Adipose tissue (tissue), 3 donors: Measurements from ENCODE around the gene DYDC1. TPM values are rescaled to one million over a fixed set of nuclear protein-coding genes. Genes with fewer than 3 reads are reported as not detected.
"Not testable (repeated sequence)": the region's sequence is repeated elsewhere in the genome, so short reads cannot be mapped to it uniquely, and the experiment has no call there.

Experiments
- H3K27ac ChIP-seq: one replicate; pipeline ENCODE4 v1.5.1; 2013; ENCODE audit warnings: low read depth, low read length
- WGBS, 3 donors: extraction: QIAGEN DNeasy Blood & Tissue Kit; methylation state at CpG; one replicate each; pipeline ENCODE4 v1.1.7; 2013; 5-methylcytosine and 5-hydroxymethylcytosine counted together
- polyA plus RNA-seq, 3 donors: library from polyadenylated mRNA; stranded (reverse); fragments of 200-250 nt; gene quantifications; one replicate each; pipeline ENCODE4 v1.2.3, GENCODE V29; 2013
- donor health status: healthy with polysubstance abuse.
- donor health status: Bipolar disorder and iron deficiency.
- donor health status: healthy.

Gene DYDC1
- polyA plus RNA-seq, 3 donors, result not detected

DNA sequence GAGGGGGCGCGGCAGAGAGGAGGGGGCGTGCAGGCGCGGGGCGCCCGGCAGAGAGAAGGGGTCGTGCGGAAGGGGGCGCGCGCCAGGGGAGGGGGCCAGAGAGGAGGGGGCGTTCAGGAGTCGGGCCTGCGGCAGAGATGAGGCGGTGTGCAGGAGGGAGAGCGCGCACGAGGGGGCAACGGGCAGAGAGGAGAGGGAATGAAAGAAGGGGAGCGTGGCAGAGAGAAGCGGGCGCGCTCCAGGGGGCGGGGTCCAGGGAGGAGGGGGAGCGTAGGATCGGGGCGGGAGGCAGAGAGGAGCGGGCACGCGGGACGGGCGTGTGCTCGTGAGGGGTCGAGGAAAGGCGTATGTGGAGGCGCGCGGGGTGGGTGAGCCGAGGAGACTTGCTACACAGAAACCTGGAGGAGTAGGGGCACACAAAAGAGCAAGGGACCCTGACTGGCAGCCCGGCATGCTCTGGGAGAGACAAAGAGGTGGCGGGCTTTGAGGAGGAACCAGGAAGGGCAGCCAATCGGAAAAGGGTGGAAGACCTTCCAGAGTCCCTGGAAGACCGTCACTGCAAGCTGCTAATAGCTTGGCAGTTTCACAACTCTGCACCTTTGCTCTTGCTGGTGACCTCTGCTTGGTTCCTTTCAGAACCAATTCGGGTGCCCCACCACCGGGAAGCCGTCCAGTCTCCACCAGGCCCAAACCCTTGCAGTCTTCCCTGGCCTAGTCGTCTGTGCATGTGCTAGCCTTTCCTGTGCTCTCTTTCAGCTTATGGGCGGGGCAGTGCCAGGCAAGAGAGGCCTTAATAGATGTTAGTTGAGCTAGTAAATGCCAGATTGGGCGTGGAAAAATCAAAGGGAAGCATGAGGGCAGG, 665 bp upstream of the DYDC1 start:
- H3K27ac ChIP-seq, result no peak overlapping the region
- WGBS, 3 donors, result 9 to 13% (median 10%) methylated on average over 46 to 50 of the region's 50 CpGs

DNA sequence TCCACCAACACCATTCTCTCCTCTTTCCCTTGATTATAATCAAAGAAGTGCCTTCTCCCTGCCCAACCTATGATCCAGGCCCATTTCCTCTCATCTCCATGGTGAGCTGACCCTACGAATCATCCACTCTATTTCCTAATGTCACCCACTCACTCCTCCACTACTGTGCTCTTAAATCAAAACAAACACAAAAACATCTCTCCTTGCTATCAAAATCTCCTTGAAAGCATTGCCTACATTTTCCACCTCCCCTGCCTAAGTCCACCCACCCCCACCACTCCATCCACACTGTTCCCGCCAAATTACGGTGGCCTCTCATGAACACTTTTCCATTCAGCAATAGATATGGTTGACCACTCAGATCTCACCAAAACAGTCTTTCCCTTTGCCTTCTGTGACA, 5.3 kb downstream of the DYDC1 start:
- no peak overlapping the region for H3K27ac ChIP-seq
- WGBS, 3 donors, result 90 to 97% (median 94%) methylated on average over 3 of the region's 3 CpGs

- WGBS, 3 donors, result 75 to 88% (median 77%) methylated on average over 3 of the region's 3 CpGs
- no peak overlapping the region for H3K27ac ChIP-seq
Observed at GRCh38 chr10:80350251-80350650, 6.3 kb downstream of the DYDC1 start.

DNA sequence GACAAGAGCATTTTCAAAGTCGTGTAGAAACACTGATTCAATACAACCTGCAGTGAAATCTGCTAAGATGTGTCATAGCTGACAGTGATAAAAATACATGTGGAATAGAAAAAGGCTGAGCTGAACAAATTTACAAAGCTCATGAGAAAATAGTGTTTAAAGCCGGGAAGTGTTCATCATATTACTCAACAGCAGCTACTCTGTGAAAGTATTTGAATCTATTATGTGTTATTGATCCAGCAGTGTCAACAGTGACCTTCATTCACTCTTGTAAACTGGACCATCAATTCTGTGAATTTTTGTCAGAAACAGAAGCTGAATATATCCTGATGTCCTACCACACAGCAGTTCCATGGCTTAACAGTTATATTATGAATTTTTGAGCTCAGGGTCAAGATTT, 11.6 kb downstream of the DYDC1 start:
- WGBS, 3 donors, result 32 to 79% (median 66%) methylated on average over 2 of the region's 2 CpGs
- H3K27ac ChIP-seq, result no peak overlapping the region

DNA sequence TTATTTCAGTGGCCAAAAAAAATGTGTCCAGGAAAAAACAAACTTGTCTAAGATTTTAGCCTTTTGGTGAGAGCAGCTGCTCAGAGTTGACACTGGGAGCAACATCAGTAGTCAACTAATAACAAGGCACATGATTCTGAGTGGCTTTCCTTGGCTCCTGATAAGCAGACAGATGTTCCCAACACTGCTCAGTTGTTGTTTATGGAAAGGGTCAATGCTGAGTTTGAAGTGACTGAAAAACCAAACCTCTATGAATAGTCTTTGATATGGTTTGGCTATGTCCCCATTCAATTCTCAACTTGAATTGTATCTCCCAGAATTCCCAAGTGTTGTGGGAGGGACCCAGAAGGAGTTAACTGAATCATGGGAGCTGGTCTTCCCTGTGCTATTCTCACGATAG, 12.3 kb downstream of the DYDC1 start:
- 39 to 72% (median 64%) methylated on average over 1 of the region's 1 CpG for WGBS, 3 donors
- H3K27ac ChIP-seq, result no peak overlapping the region

- no peak overlapping the region for H3K27ac ChIP-seq
- 98 to 100% (median 100%) methylated on average over 1 of the region's 1 CpG for WGBS, 3 donors
Observed at GRCh38 chr10:80333983-80334382, 22.6 kb downstream of the DYDC1 start.

DNA sequence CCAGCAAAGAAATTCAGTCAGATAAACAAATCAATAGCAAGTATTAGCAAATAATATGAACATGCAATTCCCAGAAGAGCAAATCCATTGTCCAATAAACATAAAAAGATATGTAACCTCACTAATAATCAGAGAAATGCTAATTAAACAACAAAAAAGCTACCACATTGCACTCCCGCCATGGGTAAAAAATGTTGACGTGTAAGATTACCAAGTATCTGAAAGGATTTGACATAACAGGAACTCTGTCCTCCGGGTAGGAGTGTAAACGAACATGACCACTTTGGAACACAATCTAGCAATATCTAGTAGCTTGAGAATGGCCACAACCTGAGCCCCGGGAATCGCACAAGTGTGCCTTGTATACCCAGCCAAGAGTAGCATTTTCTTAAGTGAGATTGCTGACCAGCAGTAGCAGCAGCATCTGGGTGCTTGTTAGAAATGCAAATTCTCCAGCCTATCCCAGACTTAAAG, 31.6 kb downstream of the DYDC1 start:
- WGBS, 3 donors, result 37 to 77% (median 75%) methylated on average over 6 of the region's 6 CpGs

DNA sequence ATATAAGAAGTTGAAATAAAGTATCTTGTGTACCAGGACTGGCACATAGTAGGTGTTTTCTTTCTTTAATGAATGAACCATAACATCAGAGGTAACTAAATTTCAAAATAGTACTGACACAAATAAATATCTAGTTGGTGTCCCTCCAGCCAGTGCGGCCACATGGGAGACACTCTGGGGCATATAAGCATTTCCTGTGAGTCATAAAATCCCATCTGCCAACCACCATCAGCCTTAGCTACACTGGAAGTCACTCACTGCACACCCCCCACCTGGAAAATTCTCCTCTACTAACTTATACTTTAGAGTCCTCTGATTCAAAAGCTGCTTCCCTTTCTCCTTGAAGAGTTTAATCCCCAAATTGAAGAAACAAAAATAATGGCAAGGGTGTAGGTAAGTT, 32.5 kb downstream of the DYDC1 start:
- WGBS, 3 donors, result 44 to 53% (median 49%) methylated on average over 1 of the region's 1 CpG
- no peak overlapping the region for H3K27ac ChIP-seq

More for the DNA sequence above, 31.6 kb downstream of the DYDC1 start:
- no peak overlapping the region for H3K27ac ChIP-seq

DNA sequence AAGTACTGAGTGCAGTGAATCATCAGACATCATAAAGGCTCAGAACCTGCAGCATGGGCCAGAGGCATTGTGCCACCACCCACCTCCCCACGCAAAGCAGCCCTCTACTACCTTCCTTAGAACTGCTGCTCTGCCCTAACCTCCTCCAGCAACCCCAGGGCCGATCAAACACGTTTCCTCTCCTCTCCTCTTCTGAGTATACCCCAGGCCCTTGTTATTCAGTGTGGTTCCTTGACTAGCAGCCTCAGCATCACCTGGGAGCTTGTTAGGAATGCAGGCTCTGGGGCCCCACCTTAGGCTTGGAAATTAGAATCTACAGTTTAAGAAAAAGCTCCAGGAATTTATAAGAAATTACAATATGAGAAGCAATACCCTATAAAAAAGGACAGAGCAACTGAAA, 33.2 kb downstream of the DYDC1 start:
- no peak overlapping the region for H3K27ac ChIP-seq
- 67 to 77% (median 69%) methylated on average over 3 of the region's 3 CpGs for WGBS, 3 donors

DNA sequence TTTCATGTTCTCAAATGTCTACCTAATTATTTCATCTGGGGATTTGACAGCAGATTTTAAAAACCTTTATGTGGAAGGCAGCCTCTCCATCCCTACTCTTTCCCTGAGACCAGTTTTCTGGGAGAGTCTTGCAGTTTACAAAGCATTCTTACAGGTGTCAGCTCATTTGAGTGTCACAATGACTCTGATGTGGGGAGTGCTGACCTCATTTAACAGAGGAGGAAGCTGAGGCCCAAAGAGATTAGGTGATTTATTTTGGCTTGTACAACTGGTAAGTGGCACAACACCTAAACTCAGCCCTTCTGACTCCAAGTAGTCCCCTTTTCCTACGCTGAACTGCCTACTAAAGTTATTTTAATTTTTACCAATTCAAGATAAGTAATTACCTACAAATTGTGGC, 33.8 kb downstream of the DYDC1 start:
- 46 to 66% (median 54%) methylated on average over 1 of the region's 1 CpG for WGBS, 3 donors
- no peak overlapping the region for H3K27ac ChIP-seq

DNA sequence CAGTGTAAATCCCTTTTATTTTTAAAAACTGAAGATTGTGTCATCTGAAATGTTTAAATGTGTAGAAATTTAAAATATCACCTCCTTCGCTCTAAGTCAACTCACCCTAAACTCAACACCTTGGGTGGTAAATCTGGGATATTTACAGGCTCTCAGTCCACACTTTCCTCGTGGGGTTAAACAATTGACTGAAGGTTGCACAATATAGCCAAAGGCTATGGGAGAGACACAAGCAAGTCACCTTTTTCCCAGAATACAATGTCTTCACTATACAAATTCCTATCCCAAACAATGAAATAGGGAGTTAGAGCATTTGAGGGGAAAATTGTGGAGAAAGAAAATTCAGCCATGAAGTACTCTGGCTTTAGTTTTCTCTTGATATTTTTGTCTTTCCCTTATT, 34.4 kb downstream of the DYDC1 start:
- H3K27ac ChIP-seq, result no peak overlapping the region
- 74 to 89% (median 76%) methylated on average over 2 of the region's 2 CpGs for WGBS, 3 donors

DNA sequence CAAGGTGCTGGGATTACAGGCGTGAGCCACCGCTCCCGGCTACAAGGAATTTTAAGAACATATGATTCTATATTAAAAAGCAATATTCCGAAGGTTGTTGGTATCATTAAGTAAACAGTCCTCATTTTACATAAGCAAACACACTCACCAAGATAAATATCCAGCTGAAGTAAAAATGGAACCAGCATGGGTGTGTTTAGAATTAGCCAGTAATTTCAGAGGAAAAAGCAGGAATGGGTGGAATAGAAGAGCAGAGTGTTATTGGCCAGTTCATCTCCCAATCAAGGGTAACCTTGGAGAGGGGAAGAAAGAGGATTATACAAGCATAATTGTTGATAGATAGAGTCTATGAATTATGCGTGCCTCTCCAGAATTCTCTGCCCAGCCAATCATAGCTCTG, 35.4 kb downstream of the DYDC1 start:
- WGBS, 3 donors, result 31 to 92% (median 90%) methylated on average over 5 of the region's 5 CpGs
- no peak overlapping the region for H3K27ac ChIP-seq

GRCh38 chr10:80320377-80320776, 36.2 kb downstream of the DYDC1 start:
- no peak overlapping the region for H3K27ac ChIP-seq

GRCh38 chr10:80319725-80320290, 36.7 kb downstream of the DYDC1 start:
- H3K27ac ChIP-seq, result no peak overlapping the region
- 61 to 94% (median 81%) methylated on average over 2 of the region's 2 CpGs for WGBS, 3 donors

GRCh38 chr10:80319318-80319717, 37.2 kb downstream of the DYDC1 start:
- no peak overlapping the region for H3K27ac ChIP-seq
- 34 to 91% (median 85%) methylated on average over 2 of the region's 2 CpGs for WGBS, 3 donors

GRCh38 chr10:80318742-80319141, 37.8 kb downstream of the DYDC1 start:
- H3K27ac ChIP-seq, result no peak overlapping the region

GRCh38 chr10:80315391-80315790, 41.2 kb downstream of the DYDC1 start:
- WGBS, 3 donors, result 92 to 95% (median 95%) methylated on average over 21 of the region's 21 CpGs
- H3K27ac ChIP-seq, result no peak overlapping the region

GRCh38 chr10:80313523-80313922, 43.0 kb downstream of the DYDC1 start:
- WGBS, 3 donors, result 73 to 83% (median 82%) methylated on average over 5 of the region's 5 CpGs
- no peak overlapping the region for H3K27ac ChIP-seq

DNA sequence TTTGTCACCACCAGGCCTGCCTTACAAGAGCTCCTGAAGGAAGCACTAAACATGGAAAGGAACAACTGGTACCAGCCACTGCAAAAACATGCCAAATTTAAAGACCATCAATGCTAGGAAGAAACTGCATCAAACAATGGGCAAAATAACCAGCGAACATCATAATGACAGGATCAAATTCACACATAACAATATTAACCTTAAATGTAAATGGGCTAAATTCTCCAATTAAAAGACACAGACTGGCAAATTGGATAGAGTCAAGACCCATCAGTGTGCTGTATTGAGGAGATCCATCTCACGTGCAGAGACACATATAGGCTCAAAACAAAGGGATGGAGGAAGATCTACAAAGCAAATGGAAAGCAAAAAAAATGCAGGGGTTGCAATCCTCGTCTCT, 50.6 kb downstream of the DYDC1 start:
- not testable (repeated sequence) for H3K27ac ChIP-seq
- WGBS, 3 donors, result 83 to 87% (median 87%) methylated on average over 3 of the region's 3 CpGs

GRCh38 chr10:80296942-80297341, 59.6 kb downstream of the DYDC1 start:
- H3K27ac ChIP-seq, result no peak overlapping the region
- WGBS, 3 donors, result 84 to 91% (median 85%) methylated on average over 3 of the region's 3 CpGs
